HepG2 (cell line): ENCODE measurements around the gene PHF5A. TPM values are rescaled to one million over a fixed set of nuclear protein-coding genes. Genes with fewer than 3 reads are reported as not detected.

Experiments used
- CBFB ChIP-seq: sonication (generic); formaldehyde crosslinking; IDR thresholded peaks from 2 replicates; pipeline ENCODE4 v1.4.0; 2020; ENCODE audit warnings: missing genetic modification reagents
- HNF4G ChIP-seq, 2 experiments: sonication (generic) in 1 of 2; formaldehyde crosslinking in 1 of 2; IDR thresholded peaks; 2 replicates each; pipeline versions ENCODE4 v1.4.0 to v1.6.1; 2011 to 2020; ENCODE audit warnings: borderline replicate concordance in 2 of 2, low read depth in 2 of 2, mild to moderate bottlenecking in 2 of 2, low read length in 1 of 2, missing genetic modification reagents in 1 of 2, moderate library complexity in 1 of 2
- HNRNPUL1 ChIP-seq: fragments of 200-400 bp; formaldehyde crosslinking; IDR thresholded peaks from 2 replicates; pipeline ENCODE4 v1.6.1; 2017; ENCODE audit warnings: low read depth, mild to moderate bottlenecking, low read length, moderate library complexity
- NR2F1 ChIP-seq, 2 experiments: fragments of 450-650 bp in 1 of 2; formaldehyde crosslinking in 1 of 2; IDR thresholded peaks; 2 replicates each; pipeline versions ENCODE4 v1.5.0 to v1.6.1; 2016 to 2020; ENCODE audit warnings: mild to moderate bottlenecking in 1 of 2, missing compliant biosample characterization in 1 of 2, missing genetic modification reagents in 1 of 2, moderate library complexity in 1 of 2
- NR2F2 ChIP-seq: IDR thresholded peaks from 2 replicates; pipeline ENCODE4 v1.6.1; 2012; ENCODE audit warnings: low read depth, inconsistent platforms, borderline replicate concordance
- SKI ChIP-seq: fragments of 450-650 bp; IDR thresholded peaks from one replicate; pipeline ENCODE4 v1.6.1; 2018; ENCODE audit warnings: mild to moderate bottlenecking; ENCODE audit not compliant: partially characterized antibody
- SRSF4 ChIP-seq: fragments of 200-400 bp; formaldehyde crosslinking; IDR thresholded peaks from one replicate; pipeline ENCODE4 v1.6.1; 2018; ENCODE audit warnings: mild to moderate bottlenecking, low read depth, low read length, moderate library complexity; ENCODE audit not compliant: poor library complexity, severe bottlenecking
- ZBTB7A ChIP-seq: sonication (generic); formaldehyde crosslinking; IDR thresholded peaks from 2 replicates; pipeline ENCODE4 v1.8.0; 2022; ENCODE audit warnings: mild to moderate bottlenecking, missing genetic modification reagents
- ZFYVE20 ChIP-seq: sonication (generic); formaldehyde crosslinking; IDR thresholded peaks from 2 replicates; pipeline ENCODE4 v1.8.0; 2023; ENCODE audit warnings: low read depth, mild to moderate bottlenecking, moderate library complexity, missing genetic modification reagents, borderline replicate concordance
- ZMAT3 ChIP-seq: sonication (generic); formaldehyde crosslinking; conservative IDR thresholded peaks from 2 replicates; pipeline ENCODE4 v1.7.0; 2021; ENCODE audit warnings: missing genetic modification reagents
- ZNF232 ChIP-seq: sonication (generic); formaldehyde crosslinking; IDR thresholded peaks from 2 replicates; pipeline ENCODE4 v1.4.0; 2020; ENCODE audit warnings: missing genetic modification reagents, borderline replicate concordance
- ZNF343 ChIP-seq: sonication (generic); formaldehyde crosslinking; IDR thresholded peaks from 2 replicates; pipeline ENCODE4 v1.4.0; 2020; ENCODE audit warnings: mild to moderate bottlenecking, missing genetic modification reagents
- ZNF367 ChIP-seq: sonication (generic); formaldehyde crosslinking; IDR thresholded peaks from 2 replicates; pipeline ENCODE4 v1.4.0; 2020; ENCODE audit warnings: missing genetic modification reagents, borderline replicate concordance
- ZNF672 ChIP-seq: sonication (generic); formaldehyde crosslinking; IDR thresholded peaks from 2 replicates; pipeline ENCODE4 v1.8.1; 2022; ENCODE audit warnings: missing genetic modification reagents
- ZNF775 ChIP-seq: sonication (generic); formaldehyde crosslinking; IDR thresholded peaks from 2 replicates; pipeline ENCODE4 v1.4.0; 2020; ENCODE audit warnings: missing genetic modification reagents, mild to moderate bottlenecking, moderate library complexity, borderline replicate concordance
- ZNF781 ChIP-seq: sonication (generic); formaldehyde crosslinking; IDR thresholded peaks from 2 replicates; pipeline ENCODE4 v1.5.1; 2020; ENCODE audit warnings: borderline replicate concordance, mild to moderate bottlenecking, missing genetic modification reagents; ENCODE audit errors: not compliant biosample characterization
- ZSCAN22 ChIP-seq: sonication (generic); formaldehyde crosslinking; IDR thresholded peaks from 2 replicates; pipeline ENCODE4 v1.4.0; 2020; ENCODE audit warnings: mild to moderate bottlenecking, missing genetic modification reagents
- polyA plus RNA-seq, 8 experiments: library from polyadenylated mRNA; depleted of rRNA in 3 of 8; stranded (reverse) in 7 of 8; unstranded in 1 of 8; fragments of >200 nt; fragmentation: Illumina TruSeq in 4 of 8; extraction: Trizol in 4 of 8; gene quantifications; 2 replicates each; pipeline versions ENCODE4 v1.2.1 to v1.2.3, GENCODE V29; 2011 to 2016; ENCODE audit warnings: low read depth in 4 of 8, missing spikeins in 1 of 8, mixed read lengths in 1 of 8; ENCODE audit not compliant: insufficient read depth in 1 of 8
- total RNA-seq, 5 experiments: library from RNA; depleted of rRNA; stranded (reverse); fragments of >200 nt; fragmentation: Illumina TruSeq; extraction: Trizol; gene quantifications; 2 replicates each; pipeline ENCODE4 v1.2.3, GENCODE V29; 2016; ENCODE audit warnings: low read depth in 1 of 5
- TF ChIP-seq, protein P1 (sequence below): sonication (generic); formaldehyde crosslinking; IDR thresholded peaks from 2 replicates; pipeline ENCODE4 v1.5.1; 2020; ENCODE audit warnings: mild to moderate bottlenecking, missing genetic modification reagents, moderate library complexity
- TF ChIP-seq, protein P2 (sequence below): sonication (generic); formaldehyde crosslinking; IDR thresholded peaks from 2 replicates; pipeline ENCODE4 v1.4.0; 2020; ENCODE audit warnings: missing genetic modification reagents, mild to moderate bottlenecking, borderline replicate concordance

PHF5A gene
- total and polyA plus RNA-seq, 2 of the 13 experiments (the other 11 are each of a cell fraction or from before 2014, with no cell fraction given) = 56.6 to 105 TPM

DNA sequence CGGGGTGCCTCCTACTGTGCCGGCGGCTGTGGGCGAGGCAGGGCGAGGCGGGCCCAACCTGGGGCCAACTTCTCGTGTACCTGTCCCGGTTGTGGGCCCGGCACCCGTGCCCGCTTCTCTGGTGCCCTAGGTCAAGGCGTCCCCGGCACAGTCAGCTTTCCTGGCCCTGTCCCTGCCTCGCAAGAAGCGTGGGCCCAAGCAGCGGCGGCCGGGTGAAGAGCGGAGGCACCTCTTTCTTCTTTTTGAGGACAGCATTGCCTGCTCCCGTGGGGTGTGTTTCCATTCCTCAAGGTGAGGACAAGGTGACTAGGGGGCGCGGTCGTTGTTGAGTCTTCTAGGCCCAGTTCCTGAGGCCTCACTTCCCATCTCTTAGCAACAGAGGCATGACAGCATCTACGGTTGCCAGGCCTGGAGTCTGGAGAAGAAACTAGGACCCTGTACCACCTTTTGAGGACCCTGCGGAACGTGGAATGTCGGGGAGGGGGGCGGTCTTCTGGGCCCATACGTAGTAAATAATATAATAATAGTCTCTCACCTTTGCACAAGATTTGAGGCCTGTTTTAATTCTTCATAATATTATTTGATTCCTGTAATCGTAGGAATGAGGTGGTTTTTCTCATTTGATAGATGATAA lies 843 bp upstream of the PHF5A start (continued):
- TF ChIP-seq, protein P1, sequence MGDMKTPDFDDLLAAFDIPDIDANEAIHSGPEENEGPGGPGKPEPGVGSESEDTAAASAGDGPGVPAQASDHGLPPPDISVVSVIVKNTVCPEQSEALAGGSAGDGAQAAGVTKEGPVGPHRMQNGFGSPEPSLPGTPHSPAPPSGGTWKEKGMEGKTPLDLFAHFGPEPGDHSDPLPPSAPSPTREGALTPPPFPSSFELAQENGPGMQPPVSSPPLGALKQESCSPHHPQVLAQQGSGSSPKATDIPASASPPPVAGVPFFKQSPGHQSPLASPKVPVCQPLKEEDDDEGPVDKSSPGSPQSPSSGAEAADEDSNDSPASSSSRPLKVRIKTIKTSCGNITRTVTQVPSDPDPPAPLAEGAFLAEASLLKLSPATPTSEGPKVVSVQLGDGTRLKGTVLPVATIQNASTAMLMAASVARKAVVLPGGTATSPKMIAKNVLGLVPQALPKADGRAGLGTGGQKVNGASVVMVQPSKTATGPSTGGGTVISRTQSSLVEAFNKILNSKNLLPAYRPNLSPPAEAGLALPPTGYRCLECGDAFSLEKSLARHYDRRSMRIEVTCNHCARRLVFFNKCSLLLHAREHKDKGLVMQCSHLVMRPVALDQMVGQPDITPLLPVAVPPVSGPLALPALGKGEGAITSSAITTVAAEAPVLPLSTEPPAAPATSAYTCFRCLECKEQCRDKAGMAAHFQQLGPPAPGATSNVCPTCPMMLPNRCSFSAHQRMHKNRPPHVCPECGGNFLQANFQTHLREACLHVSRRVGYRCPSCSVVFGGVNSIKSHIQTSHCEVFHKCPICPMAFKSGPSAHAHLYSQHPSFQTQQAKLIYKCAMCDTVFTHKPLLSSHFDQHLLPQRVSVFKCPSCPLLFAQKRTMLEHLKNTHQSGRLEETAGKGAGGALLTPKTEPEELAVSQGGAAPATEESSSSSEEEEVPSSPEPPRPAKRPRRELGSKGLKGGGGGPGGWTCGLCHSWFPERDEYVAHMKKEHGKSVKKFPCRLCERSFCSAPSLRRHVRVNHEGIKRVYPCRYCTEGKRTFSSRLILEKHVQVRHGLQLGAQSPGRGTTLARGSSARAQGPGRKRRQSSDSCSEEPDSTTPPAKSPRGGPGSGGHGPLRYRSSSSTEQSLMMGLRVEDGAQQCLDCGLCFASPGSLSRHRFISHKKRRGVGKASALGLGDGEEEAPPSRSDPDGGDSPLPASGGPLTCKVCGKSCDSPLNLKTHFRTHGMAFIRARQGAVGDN (CRISPR knock-in tag) = peak; percentile 53
- no peak for TF ChIP-seq SKI
- TF ChIP-seq NR2F1 (CRISPR knock-in tag; IDR thresholded peaks at IDR 0.05) = no peak
- no peak for TF ChIP-seq ZNF232 (CRISPR knock-in tag)
- TF ChIP-seq ZNF367 (CRISPR knock-in tag) = no peak
- no peak for TF ChIP-seq ZFYVE20 (CRISPR knock-in tag)
- TF ChIP-seq ZMAT3 = no peak; the same call in 1 of the 2 replicates
- no peak for TF ChIP-seq HNF4G (IDR thresholded peaks at IDR 0.05; ENCODE audit: borderline replicate concordance, low read depth, low read length)
- TF ChIP-seq HNF4G (CRISPR knock-in tag; IDR thresholded peaks at IDR 0.05; ENCODE audit: borderline replicate concordance, low read depth) = no peak
- TF ChIP-seq ZNF781 (CRISPR knock-in tag) = no peak
- TF ChIP-seq ZNF775 (CRISPR knock-in tag) = no peak
- no peak for TF ChIP-seq ZNF672 (CRISPR knock-in tag)
- TF ChIP-seq CBFB (CRISPR knock-in tag) = no peak
- TF ChIP-seq ZSCAN22 = no peak
- TF ChIP-seq NR2F2 = no peak
- TF ChIP-seq SRSF4 = no peak
- no peak for TF ChIP-seq HNRNPUL1
- TF ChIP-seq ZNF343 (CRISPR knock-in tag) = no peak
- TF ChIP-seq, protein P2, sequence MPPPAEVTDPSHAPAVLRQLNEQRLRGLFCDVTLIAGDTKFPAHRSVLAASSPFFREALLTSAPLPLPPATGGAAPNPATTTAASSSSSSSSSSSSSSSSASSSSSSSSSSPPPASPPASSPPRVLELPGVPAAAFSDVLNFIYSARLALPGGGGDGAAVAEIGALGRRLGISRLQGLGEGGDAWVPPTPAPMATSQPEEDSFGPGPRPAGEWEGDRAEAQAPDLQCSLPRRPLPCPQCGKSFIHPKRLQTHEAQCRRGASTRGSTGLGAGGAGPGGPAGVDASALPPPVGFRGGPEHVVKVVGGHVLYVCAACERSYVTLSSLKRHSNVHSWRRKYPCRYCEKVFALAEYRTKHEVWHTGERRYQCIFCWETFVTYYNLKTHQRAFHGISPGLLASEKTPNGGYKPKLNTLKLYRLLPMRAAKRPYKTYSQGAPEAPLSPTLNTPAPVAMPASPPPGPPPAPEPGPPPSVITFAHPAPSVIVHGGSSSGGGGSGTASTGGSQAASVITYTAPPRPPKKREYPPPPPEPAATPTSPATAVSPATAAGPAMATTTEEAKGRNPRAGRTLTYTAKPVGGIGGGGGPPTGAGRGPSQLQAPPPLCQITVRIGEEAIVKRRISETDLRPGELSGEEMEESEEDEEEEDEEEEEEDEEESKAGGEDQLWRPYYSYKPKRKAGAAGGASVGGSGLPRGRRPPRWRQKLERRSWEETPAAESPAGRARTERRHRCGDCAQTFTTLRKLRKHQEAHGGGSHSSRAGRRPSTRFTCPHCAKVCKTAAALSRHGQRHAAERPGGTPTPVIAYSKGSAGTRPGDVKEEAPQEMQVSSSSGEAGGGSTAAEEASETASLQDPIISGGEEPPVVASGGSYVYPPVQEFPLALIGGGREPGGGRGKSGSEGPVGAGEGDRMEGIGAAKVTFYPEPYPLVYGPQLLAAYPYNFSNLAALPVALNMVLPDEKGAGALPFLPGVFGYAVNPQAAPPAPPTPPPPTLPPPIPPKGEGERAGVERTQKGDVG (CRISPR knock-in tag) = no peak
- no peak for TF ChIP-seq ZBTB7A (CRISPR knock-in tag)
